ENCODE results near the gene MEIS2. TPM values are rescaled to one million over a fixed set of nuclear protein-coding genes. Genes with fewer than 3 reads are reported as not detected.
A peak's percentile ranks its signal among the peaks of the same experiment; 100 is the strongest.

Gene MEIS2
- total RNA-seq, 1 experiment from 2014 or later, result 23.1 TPM

DNA sequence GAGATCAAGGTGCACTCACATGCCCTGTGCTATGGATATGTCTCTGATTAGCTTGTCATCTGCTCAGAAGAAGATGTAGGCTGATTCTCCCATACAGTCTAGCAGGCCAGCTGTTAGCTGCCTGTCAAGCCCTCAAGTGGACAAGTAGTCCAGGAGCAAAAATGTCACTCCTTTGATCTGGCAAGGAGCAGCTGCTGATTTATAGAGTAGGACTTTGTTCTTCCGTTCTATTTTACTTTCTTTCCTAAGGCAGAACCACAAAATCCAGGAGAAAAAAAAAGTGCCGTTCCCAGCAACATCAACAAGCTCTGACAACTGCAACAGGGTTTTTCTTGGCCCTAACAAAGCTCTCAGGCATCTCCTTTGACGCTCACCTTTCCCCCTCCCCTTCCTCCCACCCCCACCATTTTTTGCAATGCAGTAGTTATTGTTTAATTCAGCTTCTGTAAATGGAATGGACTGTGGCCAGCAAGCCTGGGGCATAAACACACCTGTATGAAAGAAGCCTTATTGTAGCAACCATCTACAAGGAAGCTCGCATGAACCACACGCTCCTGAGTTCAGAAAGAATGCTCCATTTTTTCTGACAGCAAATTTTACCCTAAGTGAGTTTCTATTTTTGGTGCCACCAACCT is 196.3 kb downstream of the MEIS2 start:
- no peak overlapping the region for H3K4me3 Mint-ChIP-seq (ENCODE audit: low read depth, unreplicated experiment)
- peak; percentile 28 for DNase-seq
- no peak overlapping the region for H3K27ac Mint-ChIP-seq (ENCODE audit: unreplicated experiment)
- CTCF ChIA-PET, result interaction anchor here (0.6 to 0.8 kb wide), 2 partner anchors 116 to 358 kb away, joined by 3 to 5 read pairs; no protein-coding TSS in a partner anchor
- H3K36me3 Mint-ChIP-seq (ENCODE audit: insufficient read depth, unreplicated experiment), result no peaks in the 10 kb centered on the region
- H3K27me3 Mint-ChIP-seq (ENCODE audit: unreplicated experiment), result no peaks in the 10 kb centered on the region
- intact Hi-C loops (cut with micrococcal nuclease; ENCODE audit: unreplicated experiment), result loop anchor here (10.0 kb wide), 1 partner anchor 201 kb away; the partner anchor contains the start of gene MEIS2
- no TSS peak for BruUV-seq (replicated peaks)
- no peaks in the 10 kb centered on the region for H3K4me1 Mint-ChIP-seq (ENCODE audit: low read depth, unreplicated experiment)
- no peaks in the 10 kb centered on the region for H3K9me3 Mint-ChIP-seq (ENCODE audit: low read depth, unreplicated experiment)
- TF ChIP-seq, protein P1, sequence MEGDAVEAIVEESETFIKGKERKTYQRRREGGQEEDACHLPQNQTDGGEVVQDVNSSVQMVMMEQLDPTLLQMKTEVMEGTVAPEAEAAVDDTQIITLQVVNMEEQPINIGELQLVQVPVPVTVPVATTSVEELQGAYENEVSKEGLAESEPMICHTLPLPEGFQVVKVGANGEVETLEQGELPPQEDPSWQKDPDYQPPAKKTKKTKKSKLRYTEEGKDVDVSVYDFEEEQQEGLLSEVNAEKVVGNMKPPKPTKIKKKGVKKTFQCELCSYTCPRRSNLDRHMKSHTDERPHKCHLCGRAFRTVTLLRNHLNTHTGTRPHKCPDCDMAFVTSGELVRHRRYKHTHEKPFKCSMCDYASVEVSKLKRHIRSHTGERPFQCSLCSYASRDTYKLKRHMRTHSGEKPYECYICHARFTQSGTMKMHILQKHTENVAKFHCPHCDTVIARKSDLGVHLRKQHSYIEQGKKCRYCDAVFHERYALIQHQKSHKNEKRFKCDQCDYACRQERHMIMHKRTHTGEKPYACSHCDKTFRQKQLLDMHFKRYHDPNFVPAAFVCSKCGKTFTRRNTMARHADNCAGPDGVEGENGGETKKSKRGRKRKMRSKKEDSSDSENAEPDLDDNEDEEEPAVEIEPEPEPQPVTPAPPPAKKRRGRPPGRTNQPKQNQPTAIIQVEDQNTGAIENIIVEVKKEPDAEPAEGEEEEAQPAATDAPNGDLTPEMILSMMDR (IDR thresholded peaks at IDR 0.05; ENCODE audit: unreplicated experiment), result no peak

GRCh38 chr15:36903195-36903594 is 197.2 kb downstream of the MEIS2 start:
- DNase-seq, result no peak
- CTCF ChIA-PET, result no interaction called here

GRCh38 chr15:36901012-36901411 is 199.3 kb downstream of the MEIS2 start:
- no peaks in the 10 kb centered on the region for H3K36me3 Mint-ChIP-seq (ENCODE audit: insufficient read depth, unreplicated experiment)
- intact Hi-C loops (cut with micrococcal nuclease; ENCODE audit: unreplicated experiment), result loop anchor here (10.0 kb wide), 1 partner anchor 204 kb away; the partner anchor contains the start of gene MEIS2

More at GRCh38 chr15:36903195-36903594, 197.2 kb downstream of the MEIS2 start:
- no peak overlapping the region for H3K27ac Mint-ChIP-seq (ENCODE audit: unreplicated experiment)
- H3K9me3 Mint-ChIP-seq (ENCODE audit: low read depth, unreplicated experiment), result no peaks in the 10 kb centered on the region
- no peaks in the 10 kb centered on the region for H3K27me3 Mint-ChIP-seq (ENCODE audit: unreplicated experiment)
- H3K4me3 Mint-ChIP-seq (ENCODE audit: low read depth, unreplicated experiment), result no peak overlapping the region
- intact Hi-C loops (cut with micrococcal nuclease; ENCODE audit: unreplicated experiment), result loop anchor here (10.0 kb wide), 1 partner anchor 202 kb away; the partner anchor contains the start of gene MEIS2
- peaks cover 7% of the 10 kb centered on the region for H3K4me1 Mint-ChIP-seq (ENCODE audit: low read depth, unreplicated experiment)
- BruUV-seq (replicated peaks), result no TSS peak
- TF ChIP-seq, protein P1 (IDR thresholded peaks at IDR 0.05; ENCODE audit: unreplicated experiment), result no peak
- H3K36me3 Mint-ChIP-seq (ENCODE audit: insufficient read depth, unreplicated experiment), result no peaks in the 10 kb centered on the region

DNA sequence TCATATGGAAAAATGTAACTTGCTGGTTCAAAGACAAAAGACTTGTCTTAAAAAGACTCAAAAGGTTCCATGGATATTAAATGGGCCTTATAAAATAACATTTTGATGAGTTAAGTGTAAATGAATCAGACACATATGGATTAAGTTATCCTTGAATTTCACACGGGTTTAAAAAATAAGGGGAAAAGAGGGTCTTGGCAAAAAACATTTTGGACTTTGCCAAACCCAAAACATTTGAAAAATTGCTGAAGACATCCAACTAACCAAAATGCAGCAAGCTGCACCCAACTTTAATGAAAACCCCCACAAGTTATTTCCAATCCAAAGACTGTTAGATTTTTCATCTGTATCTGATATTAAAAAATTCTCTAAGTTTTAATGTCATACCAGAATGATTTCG is 200.7 kb downstream of the MEIS2 start:
- intact Hi-C loops (cut with micrococcal nuclease; ENCODE audit: unreplicated experiment), result loop anchor here (10.0 kb wide), 1 partner anchor 205 kb away; the partner anchor contains the start of gene MEIS2
- no peaks in the 10 kb centered on the region for H3K27me3 Mint-ChIP-seq (ENCODE audit: unreplicated experiment)
- DNase-seq, result no peak
- CTCF ChIA-PET, result no interaction called here
- TF ChIP-seq, protein P1 (IDR thresholded peaks at IDR 0.05; ENCODE audit: unreplicated experiment), result no peak
- H3K9me3 Mint-ChIP-seq (ENCODE audit: low read depth, unreplicated experiment), result no peaks in the 10 kb centered on the region
- no TSS peak for BruUV-seq (replicated peaks)
- H3K36me3 Mint-ChIP-seq (ENCODE audit: insufficient read depth, unreplicated experiment), result no peaks in the 10 kb centered on the region
- peaks cover 8% of the 10 kb centered on the region for H3K4me1 Mint-ChIP-seq (ENCODE audit: low read depth, unreplicated experiment)
- H3K4me3 Mint-ChIP-seq (ENCODE audit: low read depth, unreplicated experiment), result no peak overlapping the region
- H3K27ac Mint-ChIP-seq (ENCODE audit: unreplicated experiment), result no peak overlapping the region

More at GRCh38 chr15:36901012-36901411, 199.3 kb downstream of the MEIS2 start:
- CTCF ChIA-PET, result no interaction called here
- Mint-ChIP-seq H3K4me1 (ENCODE audit: low read depth, unreplicated experiment) (peaks cover 8% of the 10 kb centered on the region), H3K27ac (ENCODE audit: unreplicated experiment) (no peak overlapping the region), H3K9me3 (ENCODE audit: low read depth, unreplicated experiment) (no peaks in the 10 kb centered on the region), H3K27me3 (ENCODE audit: unreplicated experiment) (no peaks in the 10 kb centered on the region), H3K4me3 (ENCODE audit: low read depth, unreplicated experiment) (no peak overlapping the region)
- TF ChIP-seq, protein P1 (IDR thresholded peaks at IDR 0.05; ENCODE audit: unreplicated experiment), result no peak
- DNase-seq, result no peak
- no TSS peak for BruUV-seq (replicated peaks)

Data from Calu3 (cell line).